HCT116 (cell line): ENCODE data around the gene GPX7. TPM values are rescaled to one million over a fixed set of nuclear protein-coding genes. Genes with fewer than 3 reads are reported as not detected.

ENCODE experiments used
- ATAC-seq: fragments of 200-7000 bp; cut with Tn5 transposase; 2 replicates; pipeline ENCODE4 v1.9.1; 2020; ENCODE audit warnings: mild to moderate bottlenecking, moderate library complexity
- BruUV-seq: library from RNA; stranded (reverse); fragments of 400-500 nt; replicated peaks from 2 replicates; lab custom pipeline; 2021; lab: Mats Ljungman, UMichigan
- CTCF ChIA-PET: fragments of 300-600 bp; sonication (Branson Sonifier 250); formaldehyde crosslinking; loops from one replicate; lab custom pipeline; 2021; ENCODE audit warnings: antibody characterized with exemption; lab: Charles Lee
- POLR2A ChIA-PET: fragments of 300-600, 350-600 bp; sonication (Branson Sonifier 250); formaldehyde crosslinking; loops from one replicate; lab custom pipeline; 2021; ENCODE audit warnings: antibody characterized with exemption; lab: Charles Lee
- RAD21 ChIA-PET, 2 experiments: fragments of 300-600 bp; sonication (Branson Sonifier 250); formaldehyde crosslinking; loops; one replicate each; lab custom pipeline; 2023; ENCODE audit warnings: low total read pairs in 2 of 2; ENCODE audit not compliant: uncharacterized antibody in 2 of 2, unreplicated experiment in 2 of 2, low non-redundant PET in 1 of 2; lab: Charles Lee
- DNase-seq: peaks from one replicate; pipeline ENCODE4 v3.0.0-alpha.2; 2010; ENCODE audit warnings: low read depth, low spot score
- H2AFZ ChIP-seq: fragments of 200-600 bp; shearing (Covaris generic), sonication (generic); 2 replicates; pipeline ENCODE4 v1.6.1; 2017; ENCODE audit warnings: low read depth, mixed run types, mixed read lengths, antibody characterized with exemption, low read length; ENCODE audit not compliant: poor library complexity, severe bottlenecking
- H3K27ac ChIP-seq: 2 replicates; pipeline ENCODE4 v1.5.1; 2012; ENCODE audit warnings: low read depth, low read length
- H3K27me3 ChIP-seq: fragments of 200-600 bp; sonication (generic); 2 replicates; pipeline ENCODE4 v1.6.1; 2016; ENCODE audit warnings: mixed run types, low read length, mixed read lengths; ENCODE audit not compliant: insufficient read depth
- H3K36me3 ChIP-seq, 2 experiments: fragments of 200-500 bp in 1 of 2; fragments of 200-600 bp in 1 of 2; sonication (Bioruptor generic) in 1 of 2; sonication (generic) in 1 of 2; 2 replicates each; pipeline versions ENCODE4 v1.5.1 to v1.6.1; 2014 to 2016; ENCODE audit warnings: low read length in 2 of 2, inconsistent platforms in 1 of 2, mixed read lengths in 1 of 2, mixed run types in 1 of 2; ENCODE audit not compliant: insufficient read depth in 2 of 2, control insufficient read depth in 1 of 2
- H3K4me1 ChIP-seq, 2 experiments: fragments of 200-600 bp in 1 of 2; sonication (generic) in 1 of 2; 2 replicates each; pipeline versions ENCODE4 v1.5.1 to v1.6.1; 2012 to 2017; ENCODE audit warnings: low read length in 2 of 2, inconsistent platforms in 1 of 2, mild to moderate bottlenecking in 1 of 2, mixed read lengths in 1 of 2, mixed run types in 1 of 2, moderate library complexity in 1 of 2; ENCODE audit not compliant: insufficient read depth in 2 of 2, control insufficient read depth in 1 of 2
- H3K4me2 ChIP-seq: fragments of 200-600 bp; sonication (generic); 2 replicates; pipeline ENCODE4 v1.6.1; 2017; ENCODE audit warnings: mixed run types, low read length, mixed read lengths
- H3K4me3 ChIP-seq, 2 experiments: fragments of 200-600 bp in 1 of 2; sonication (generic) in 1 of 2; replicated peaks in 1 of 2; 2 replicates each; pipeline ENCODE4 v1.5.1; 2011 to 2016; ENCODE audit warnings: low read length in 2 of 2, control low read depth in 1 of 2, low read depth in 1 of 2, mild to moderate bottlenecking in 1 of 2, mixed read lengths in 1 of 2, mixed run types in 1 of 2
- H3K79me2 ChIP-seq: fragments of 200-600 bp; sonication (generic); 2 replicates; pipeline ENCODE4 v1.6.1; 2017; ENCODE audit warnings: mild to moderate bottlenecking, mixed run types, low read length, moderate library complexity, mixed read lengths; ENCODE audit not compliant: insufficient read depth
- H3K9ac ChIP-seq: fragments of 200-600 bp; sonication (generic); 2 replicates; pipeline ENCODE4 v1.6.1; 2016; ENCODE audit warnings: low read length, mixed read lengths
- H3K9me2 ChIP-seq: fragments of 200-600 bp; sonication (generic), shearing (Covaris generic); 2 replicates; pipeline ENCODE4 v1.6.1; 2017; ENCODE audit warnings: mixed run types, mild to moderate bottlenecking, moderate library complexity; ENCODE audit not compliant: insufficient read depth
- H3K9me3 ChIP-seq, 2 experiments: fragments of 200-500 bp in 1 of 2; fragments of 200-600 bp in 1 of 2; sonication (Bioruptor generic) in 1 of 2; sonication (generic) in 1 of 2; 2 replicates each; pipeline ENCODE4 v1.6.1; 2014 to 2017; ENCODE audit warnings: low read length in 2 of 2, mixed read lengths in 2 of 2, inconsistent platforms in 1 of 2, low read depth in 1 of 2, mild to moderate bottlenecking in 1 of 2, mixed run types in 1 of 2, moderate library complexity in 1 of 2; ENCODE audit not compliant: control insufficient read depth in 1 of 2, insufficient read depth in 1 of 2
- H4K20me1 ChIP-seq: fragments of 200-600 bp; sonication (generic), shearing (Covaris generic); 2 replicates; pipeline ENCODE4 v1.6.1; 2017; ENCODE audit warnings: mixed run types, mild to moderate bottlenecking, moderate library complexity; ENCODE audit not compliant: insufficient read depth
- CBX3 ChIP-seq: IDR thresholded peaks from 2 replicates; pipeline ENCODE4 v1.6.1; 2012; ENCODE audit warnings: low read depth
- CEBPB ChIP-seq: IDR thresholded peaks from 2 replicates; pipeline ENCODE4 v1.6.1; 2012; ENCODE audit warnings: low read depth
- ELF1 ChIP-seq: IDR thresholded peaks from 2 replicates; pipeline ENCODE4 v1.6.1; 2012; ENCODE audit warnings: low read depth, borderline replicate concordance
- EZH2 ChIP-seq: fragments of 200-600 bp; sonication (generic); IDR thresholded peaks from 2 replicates; pipeline ENCODE4 v1.6.1; 2017; ENCODE audit warnings: antibody characterized with exemption, mixed run types
- FOSL1 ChIP-seq: IDR thresholded peaks from 2 replicates; pipeline ENCODE4 v1.6.1; 2012; ENCODE audit warnings: low read depth
- JUND ChIP-seq: IDR thresholded peaks from 2 replicates; pipeline ENCODE4 v1.6.1; 2012
- POLR2AphosphoS5 ChIP-seq: IDR thresholded peaks from 2 replicates; pipeline ENCODE4 v1.6.1; 2011; ENCODE audit warnings: mild to moderate bottlenecking, low read depth, low read length, moderate library complexity
- RAD21 ChIP-seq: IDR thresholded peaks from 2 replicates; pipeline ENCODE4 v1.6.1; 2012; ENCODE audit warnings: low read depth, mild to moderate bottlenecking
- SIN3A ChIP-seq: IDR thresholded peaks from 2 replicates; pipeline ENCODE4 v1.6.1; 2012; ENCODE audit warnings: low read depth
- SP1 ChIP-seq: IDR thresholded peaks from 2 replicates; pipeline ENCODE4 v1.6.1; 2012; ENCODE audit warnings: low read depth
- YY1 ChIP-seq: IDR thresholded peaks from 2 replicates; pipeline ENCODE4 v1.6.1; 2011; ENCODE audit warnings: low read length, low read depth, moderate library complexity, mild to moderate bottlenecking; ENCODE audit not compliant: insufficient replicate concordance; ENCODE audit errors: extremely low read depth
- ZBTB33 ChIP-seq: IDR thresholded peaks from 2 replicates; pipeline ENCODE4 v1.6.1; 2011; ENCODE audit warnings: mild to moderate bottlenecking, low read length, moderate library complexity; ENCODE audit not compliant: insufficient replicate concordance; ENCODE audit errors: extremely low read depth
- intact Hi-C: fragments of 100-400 bp; cut with micrococcal nuclease; formaldehyde crosslinking; loops from 2 replicates; pipeline ENCODE4 v1.10.0; 2022
- total RNA-seq: library from RNA; stranded (reverse); gene quantifications from one replicate; pipeline ENCODE4 v1.2.1, GENCODE V29; 2021; ENCODE audit not compliant: unreplicated experiment
- TF ChIP-seq, protein P1 (sequence below): IDR thresholded peaks from 2 replicates; pipeline ENCODE4 v1.6.1; 2012; ENCODE audit warnings: low read depth
- TF ChIP-seq, protein P2 (sequence below), 3 experiments: fragments of 200-600 bp in 1 of 3; sonication (generic) in 1 of 3; IDR thresholded peaks in 2 of 3; conservative IDR thresholded peaks in 1 of 3; 2 replicates each; pipeline ENCODE4 v1.5.1; 2012 to 2017; ENCODE audit warnings: low read depth in 2 of 3, low read length in 2 of 3, antibody characterized with exemption in 1 of 3, borderline replicate concordance in 1 of 3, control low read depth in 1 of 3, mild to moderate bottlenecking in 1 of 3, mixed read lengths in 1 of 3, mixed run types in 1 of 3, moderate library complexity in 1 of 3; ENCODE audit not compliant: insufficient read depth in 1 of 3

The GPX7 gene
- total RNA-seq, 1 experiment from 2014 or later, result not detected

DNA sequence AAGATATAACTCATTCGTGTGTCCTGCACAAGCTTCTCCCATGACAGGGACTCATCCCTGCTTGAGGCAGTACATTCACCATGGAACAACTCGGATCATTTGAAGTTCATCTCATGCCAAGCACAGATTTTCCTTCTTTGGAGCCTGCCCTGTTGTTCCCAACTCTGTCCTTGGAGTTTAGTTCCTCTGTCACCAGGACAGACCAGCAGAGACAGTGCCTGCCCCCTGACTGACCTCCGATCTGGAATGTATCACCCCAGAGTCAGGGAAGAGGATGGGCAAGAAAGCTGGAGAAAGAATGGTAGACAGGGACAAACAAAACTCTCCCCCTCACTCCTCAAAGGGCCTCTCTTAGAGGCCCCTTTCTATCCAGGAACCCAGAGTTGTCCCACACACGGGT lies 35.8 kb downstream of the GPX7 start (continued):
- TF ChIP-seq, protein P1, sequence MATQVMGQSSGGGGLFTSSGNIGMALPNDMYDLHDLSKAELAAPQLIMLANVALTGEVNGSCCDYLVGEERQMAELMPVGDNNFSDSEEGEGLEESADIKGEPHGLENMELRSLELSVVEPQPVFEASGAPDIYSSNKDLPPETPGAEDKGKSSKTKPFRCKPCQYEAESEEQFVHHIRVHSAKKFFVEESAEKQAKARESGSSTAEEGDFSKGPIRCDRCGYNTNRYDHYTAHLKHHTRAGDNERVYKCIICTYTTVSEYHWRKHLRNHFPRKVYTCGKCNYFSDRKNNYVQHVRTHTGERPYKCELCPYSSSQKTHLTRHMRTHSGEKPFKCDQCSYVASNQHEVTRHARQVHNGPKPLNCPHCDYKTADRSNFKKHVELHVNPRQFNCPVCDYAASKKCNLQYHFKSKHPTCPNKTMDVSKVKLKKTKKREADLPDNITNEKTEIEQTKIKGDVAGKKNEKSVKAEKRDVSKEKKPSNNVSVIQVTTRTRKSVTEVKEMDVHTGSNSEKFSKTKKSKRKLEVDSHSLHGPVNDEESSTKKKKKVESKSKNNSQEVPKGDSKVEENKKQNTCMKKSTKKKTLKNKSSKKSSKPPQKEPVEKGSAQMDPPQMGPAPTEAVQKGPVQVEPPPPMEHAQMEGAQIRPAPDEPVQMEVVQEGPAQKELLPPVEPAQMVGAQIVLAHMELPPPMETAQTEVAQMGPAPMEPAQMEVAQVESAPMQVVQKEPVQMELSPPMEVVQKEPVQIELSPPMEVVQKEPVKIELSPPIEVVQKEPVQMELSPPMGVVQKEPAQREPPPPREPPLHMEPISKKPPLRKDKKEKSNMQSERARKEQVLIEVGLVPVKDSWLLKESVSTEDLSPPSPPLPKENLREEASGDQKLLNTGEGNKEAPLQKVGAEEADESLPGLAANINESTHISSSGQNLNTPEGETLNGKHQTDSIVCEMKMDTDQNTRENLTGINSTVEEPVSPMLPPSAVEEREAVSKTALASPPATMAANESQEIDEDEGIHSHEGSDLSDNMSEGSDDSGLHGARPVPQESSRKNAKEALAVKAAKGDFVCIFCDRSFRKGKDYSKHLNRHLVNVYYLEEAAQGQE, result no peak
- TF ChIP-seq JUND (no peak), SP1 (no peak), ELF1 (no peak), EZH2 (no peak), SIN3A (no peak), FOSL1 (no peak)

DNA sequence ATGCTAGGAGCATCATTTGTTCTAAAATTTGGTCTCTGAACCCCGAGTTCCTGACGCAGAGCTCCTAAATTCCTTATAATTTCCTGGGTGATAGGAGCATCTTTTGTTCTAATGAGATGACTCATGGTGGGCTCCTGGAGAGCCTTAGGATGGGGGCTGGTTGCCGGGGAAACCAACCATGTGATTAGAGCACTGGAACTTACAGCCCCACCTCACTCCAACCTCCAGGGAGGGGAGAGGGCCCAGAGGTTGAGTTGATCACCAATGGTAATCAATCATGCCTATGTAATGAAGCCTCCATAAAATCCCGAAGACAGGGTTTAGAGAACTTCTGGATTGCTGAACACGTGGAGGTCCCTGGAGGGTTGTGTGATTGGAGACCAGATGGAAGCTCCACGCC lies 38.5 kb downstream of the GPX7 start:
- ChIA-PET POLR2A (interaction anchor here (0.6 kb wide), 1 partner anchor 88 kb away, joined by 4 read pairs; the partner anchor contains the start of gene TUT4), RAD21 (no interaction called here), CTCF (no interaction called here)
- Histone ChIP-seq H3K9me2 (no peaks in the 10 kb centered on the region), H3K27me3 (no peaks in the 10 kb centered on the region), H3K4me1 (no peaks in the 10 kb centered on the region), H3K27ac (no peak overlapping the region), H4K20me1 (no peaks in the 10 kb centered on the region), H2AFZ (no peak overlapping the region), H3K4me2 (no peak overlapping the region), H3K36me3 (no peaks in the 10 kb centered on the region), H3K9ac (no peak overlapping the region), H3K4me3 (no peak overlapping the region), H3K9me3 (no peaks in the 10 kb centered on the region), H3K79me2 (no peaks in the 10 kb centered on the region)
- intact Hi-C loops, result no loop called here
- BruUV-seq, result no TSS peak
- ATAC-seq (no peak), DNase-seq (no peak)
- TF ChIP-seq, protein P2, sequence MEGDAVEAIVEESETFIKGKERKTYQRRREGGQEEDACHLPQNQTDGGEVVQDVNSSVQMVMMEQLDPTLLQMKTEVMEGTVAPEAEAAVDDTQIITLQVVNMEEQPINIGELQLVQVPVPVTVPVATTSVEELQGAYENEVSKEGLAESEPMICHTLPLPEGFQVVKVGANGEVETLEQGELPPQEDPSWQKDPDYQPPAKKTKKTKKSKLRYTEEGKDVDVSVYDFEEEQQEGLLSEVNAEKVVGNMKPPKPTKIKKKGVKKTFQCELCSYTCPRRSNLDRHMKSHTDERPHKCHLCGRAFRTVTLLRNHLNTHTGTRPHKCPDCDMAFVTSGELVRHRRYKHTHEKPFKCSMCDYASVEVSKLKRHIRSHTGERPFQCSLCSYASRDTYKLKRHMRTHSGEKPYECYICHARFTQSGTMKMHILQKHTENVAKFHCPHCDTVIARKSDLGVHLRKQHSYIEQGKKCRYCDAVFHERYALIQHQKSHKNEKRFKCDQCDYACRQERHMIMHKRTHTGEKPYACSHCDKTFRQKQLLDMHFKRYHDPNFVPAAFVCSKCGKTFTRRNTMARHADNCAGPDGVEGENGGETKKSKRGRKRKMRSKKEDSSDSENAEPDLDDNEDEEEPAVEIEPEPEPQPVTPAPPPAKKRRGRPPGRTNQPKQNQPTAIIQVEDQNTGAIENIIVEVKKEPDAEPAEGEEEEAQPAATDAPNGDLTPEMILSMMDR (IDR thresholded peaks at IDR 0.05 in 2 of 3, conservative IDR thresholded peaks at IDR 0.05 in 1 of 3; ENCODE audit: borderline replicate concordance in 1 of 3, insufficient read depth in 1 of 3, low read depth in 2 of 3, low read length in 2 of 3), result no peak
- TF ChIP-seq YY1, result no peak
- no peak for TF ChIP-seq CEBPB
- TF ChIP-seq CBX3, result no peak
- no peak for TF ChIP-seq POLR2AphosphoS5
- no peak for TF ChIP-seq RAD21
- no peak for TF ChIP-seq ZBTB33
- no peak for TF ChIP-seq SP1
- TF ChIP-seq, protein P1, result no peak
- TF ChIP-seq EZH2, result no peak
- TF ChIP-seq ELF1, result no peak
